HG03442 (cell line): ENCODE results near the gene BSPH1.
"Not testable (repeated sequence)": the region's sequence is repeated elsewhere in the genome, so short reads cannot be mapped to it uniquely, and the experiment has no call there.

Experiments used
- ATAC-seq: cut with Tn5 transposase; IDR thresholded peaks from one replicate; pipeline ENCODE4 v1.9.1; 2021; ENCODE audit warnings: mild to moderate bottlenecking, moderate library complexity; ENCODE audit not compliant: unreplicated experiment

The BSPH1 gene

DNA sequence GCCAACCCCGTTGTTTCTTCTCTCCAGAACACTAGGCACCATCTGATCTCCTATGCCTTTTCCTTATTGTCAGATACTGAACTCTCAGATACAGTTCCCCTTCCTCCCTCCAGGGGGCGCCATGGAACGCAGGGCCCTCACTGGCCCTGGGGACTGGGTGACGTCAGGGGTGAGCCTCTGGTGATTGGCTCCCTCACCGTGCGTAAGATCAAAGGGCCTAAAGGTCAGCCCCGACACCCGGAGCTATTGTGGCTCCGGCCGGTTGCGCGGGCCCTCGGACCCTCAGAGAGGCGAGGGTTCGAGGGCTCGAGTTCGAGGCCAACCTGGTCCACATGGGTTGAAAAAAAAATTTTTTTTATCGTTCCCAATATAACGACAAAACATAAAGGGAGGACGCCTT is 63.4 kb downstream of the BSPH1 start:
- ATAC-seq = not testable (repeated sequence)

DNA sequence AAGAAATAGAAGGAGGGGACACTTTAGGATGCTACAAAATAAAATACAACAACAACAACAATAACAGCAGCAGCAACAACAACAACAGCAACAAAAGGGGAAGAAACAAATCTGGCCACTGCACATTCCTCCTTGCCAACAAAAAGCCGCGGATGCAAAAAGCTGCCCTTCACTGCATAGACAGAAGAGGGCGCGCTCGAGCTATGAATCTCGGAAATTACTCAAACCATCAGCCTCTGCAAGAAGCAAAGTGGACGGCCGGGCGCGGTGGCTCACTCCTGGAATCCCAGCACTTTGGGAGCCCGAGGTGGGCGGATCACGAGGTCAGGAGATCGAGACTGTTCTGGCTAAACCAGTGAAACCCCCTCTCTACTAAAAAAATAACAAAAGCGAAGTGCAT is 71.9 kb downstream of the BSPH1 start:
- not testable (repeated sequence) for ATAC-seq
